Measurements from ENCODE around the gene SYNE3.

The SYNE3 gene

DNA sequence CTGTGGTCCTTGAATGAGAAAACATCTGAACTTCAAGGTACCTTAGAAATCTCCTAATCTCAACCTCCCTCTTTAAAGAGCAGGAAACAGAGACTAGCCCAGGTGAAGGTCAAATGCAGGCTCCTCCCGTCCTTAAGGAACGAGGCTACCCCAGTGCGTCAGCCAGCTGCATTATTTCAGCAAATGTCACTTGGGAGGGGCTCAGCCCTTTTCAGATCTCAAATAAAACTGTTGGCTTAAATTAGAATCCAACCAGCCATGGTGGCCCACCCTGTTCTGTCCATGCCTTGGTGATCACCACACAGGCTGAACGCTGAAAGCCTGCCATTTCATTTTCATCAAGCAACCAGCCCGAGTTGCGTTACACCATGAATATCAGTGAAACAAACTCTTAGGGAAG lies 7.0 kb downstream of the SYNE3 start:
- H3K36me3 ChIP-seq (ENCODE audit: control insufficient read depth, low read depth, low read length) = no peaks in the 10 kb centered on the region
- H3K27ac ChIP-seq (ENCODE audit: low read length) = no peak overlapping the region
- H3K4me3 ChIP-seq (ENCODE audit: low read length) = no peak overlapping the region
- peaks cover 2% of the 10 kb centered on the region for H3K4me1 ChIP-seq (ENCODE audit: control insufficient read depth, low read depth, low read length)
- peaks cover 2% of the 10 kb centered on the region for H3K27me3 ChIP-seq (ENCODE audit: control insufficient read depth, insufficient read depth, low read length)
- H3K9ac ChIP-seq (ENCODE audit: low read length) = no peak overlapping the region
- H3K9me3 ChIP-seq (ENCODE audit: control insufficient read depth, low read depth, low read length) = no peaks in the 10 kb centered on the region

- Histone ChIP-seq H3K27me3 (ENCODE audit: control insufficient read depth, insufficient read depth, low read length) (no peaks in the 10 kb centered on the region), H3K4me1 (ENCODE audit: control insufficient read depth, low read depth, low read length) (no peaks in the 10 kb centered on the region), H3K4me3 (ENCODE audit: low read length) (no peak overlapping the region), H3K36me3 (ENCODE audit: control insufficient read depth, low read depth, low read length) (no peaks in the 10 kb centered on the region), H3K27ac (ENCODE audit: low read length) (no peak overlapping the region), H3K9ac (ENCODE audit: low read length) (no peak overlapping the region), H3K9me3 (ENCODE audit: control insufficient read depth, low read depth, low read length) (no peaks in the 10 kb centered on the region)
These were observed 8.1 kb downstream of the SYNE3 start for GRCh38 chr14:95508377-95508776.

- Histone ChIP-seq H3K27me3 (ENCODE audit: control insufficient read depth, insufficient read depth, low read length) (no peaks in the 10 kb centered on the region), H3K36me3 (ENCODE audit: control insufficient read depth, low read depth, low read length) (no peaks in the 10 kb centered on the region), H3K4me1 (ENCODE audit: control insufficient read depth, low read depth, low read length) (no peaks in the 10 kb centered on the region), H3K9me3 (ENCODE audit: control insufficient read depth, low read depth, low read length) (no peaks in the 10 kb centered on the region), H3K27ac (ENCODE audit: low read length) (no peak overlapping the region), H3K4me3 (ENCODE audit: low read length) (no peak overlapping the region), H3K9ac (ENCODE audit: low read length) (no peak overlapping the region)
These were observed 8.7 kb downstream of the SYNE3 start for GRCh38 chr14:95507701-95508103.

DNA sequence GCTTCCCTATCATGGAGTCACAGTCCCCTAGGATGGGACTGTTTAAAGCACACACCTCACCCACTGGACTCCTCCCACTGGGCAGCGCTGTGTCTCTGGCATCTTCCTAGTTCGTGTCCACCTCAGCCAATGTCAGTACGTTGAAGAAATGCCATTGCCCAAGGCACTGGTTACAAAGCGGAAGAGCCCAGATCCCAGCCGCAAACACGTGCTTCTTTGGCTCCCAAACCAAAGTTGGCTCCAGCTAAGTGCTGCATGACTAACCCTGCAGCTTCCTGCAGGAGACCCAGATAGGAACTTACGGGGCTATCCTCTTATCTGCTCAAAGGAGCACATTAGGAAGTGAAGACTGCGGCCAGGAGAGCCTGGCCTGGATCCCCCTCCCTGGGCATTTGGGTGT lies 9.3 kb downstream of the SYNE3 start:
- H3K4me1 ChIP-seq (ENCODE audit: control insufficient read depth, low read depth, low read length) = no peaks in the 10 kb centered on the region
- no peak overlapping the region for H3K27ac ChIP-seq (ENCODE audit: low read length)
- no peaks in the 10 kb centered on the region for H3K27me3 ChIP-seq (ENCODE audit: control insufficient read depth, insufficient read depth, low read length)
- no peaks in the 10 kb centered on the region for H3K36me3 ChIP-seq (ENCODE audit: control insufficient read depth, low read depth, low read length)
- no peak overlapping the region for H3K9ac ChIP-seq (ENCODE audit: low read length)
- H3K9me3 ChIP-seq (ENCODE audit: control insufficient read depth, low read depth, low read length) = no peaks in the 10 kb centered on the region
- no peak overlapping the region for H3K4me3 ChIP-seq (ENCODE audit: low read length)

DNA sequence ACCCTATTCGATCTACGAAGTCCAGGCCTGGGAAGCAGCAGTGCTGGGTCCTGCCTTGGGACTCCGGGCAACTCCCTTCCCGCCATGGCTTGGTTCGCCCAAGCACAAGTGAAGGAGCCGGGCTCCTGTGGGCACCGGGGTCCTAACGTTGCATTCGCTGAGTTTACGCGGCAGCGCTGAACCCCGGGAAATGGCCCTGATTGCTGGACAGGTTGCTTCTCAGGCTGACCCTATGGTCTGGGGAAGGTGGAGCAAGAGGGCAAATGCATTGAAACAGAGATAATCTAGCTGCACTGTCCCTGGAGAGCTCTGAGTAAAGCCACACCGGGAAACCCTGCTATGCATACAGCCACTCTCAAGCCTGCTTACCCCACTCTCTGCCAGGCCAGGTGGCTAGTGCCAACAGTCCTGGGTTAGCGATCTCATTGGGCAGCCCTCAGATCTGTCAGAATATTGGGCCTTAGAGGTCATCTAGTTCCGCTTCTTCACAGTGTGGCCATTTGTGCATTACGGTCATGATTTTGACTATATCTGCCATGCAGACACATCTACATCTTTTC lies 11.3 kb downstream of the SYNE3 start:
- H3K4me3 ChIP-seq (ENCODE audit: low read length) = no peak overlapping the region
- no peak overlapping the region for H3K9ac ChIP-seq (ENCODE audit: low read length)
- no peaks in the 10 kb centered on the region for H3K4me1 ChIP-seq (ENCODE audit: control insufficient read depth, low read depth, low read length)
- no peaks in the 10 kb centered on the region for H3K36me3 ChIP-seq (ENCODE audit: control insufficient read depth, low read depth, low read length)
- H3K27ac ChIP-seq (ENCODE audit: low read length) = no peak overlapping the region
- H3K9me3 ChIP-seq (ENCODE audit: control insufficient read depth, low read depth, low read length) = no peaks in the 10 kb centered on the region
- H3K27me3 ChIP-seq (ENCODE audit: control insufficient read depth, insufficient read depth, low read length) = no peaks in the 10 kb centered on the region

DNA sequence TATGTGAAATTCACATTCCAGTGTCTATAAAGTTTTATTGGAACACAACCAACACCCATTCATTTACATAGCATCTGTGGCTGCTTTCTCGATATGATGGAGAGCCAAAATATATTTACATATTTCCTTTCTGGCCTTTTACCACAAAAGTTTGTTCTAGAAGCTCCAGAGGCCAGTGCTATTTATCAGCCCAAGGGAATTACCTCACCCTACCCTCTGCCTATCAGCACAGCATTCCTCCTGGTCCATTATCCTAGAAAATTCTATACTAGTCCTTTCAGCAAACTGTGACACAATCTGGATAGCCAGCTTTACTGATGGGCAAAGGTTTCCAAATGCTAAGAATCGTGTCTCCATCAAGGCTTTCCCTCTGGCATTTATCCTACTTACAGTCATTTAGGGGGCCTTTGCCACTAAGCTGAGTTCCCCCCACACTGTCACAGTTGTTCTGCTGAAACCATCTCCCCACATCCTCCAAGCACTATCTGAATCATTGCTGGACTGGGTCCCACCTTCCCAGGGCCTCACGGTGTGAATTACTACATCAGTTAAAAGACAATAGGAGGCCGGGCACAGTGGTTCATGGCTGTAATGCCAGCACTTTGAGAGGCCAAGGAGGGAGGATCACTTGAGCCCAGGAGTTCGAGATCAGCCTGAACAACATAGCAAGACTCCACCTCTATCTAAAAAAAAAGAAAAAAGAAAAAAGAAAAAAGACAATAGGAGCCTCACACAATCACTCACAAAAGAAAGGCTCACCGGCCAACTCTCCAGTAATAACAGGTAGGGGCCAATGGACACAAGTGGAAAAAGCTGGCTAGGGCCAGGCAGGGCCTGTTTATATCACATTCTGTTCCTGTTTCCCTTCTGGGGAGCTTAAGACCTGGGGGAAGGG lies 12.1 kb downstream of the SYNE3 start:
- no peaks in the 10 kb centered on the region for H3K9me3 ChIP-seq (ENCODE audit: control insufficient read depth, low read depth, low read length)
- H3K36me3 ChIP-seq (ENCODE audit: control insufficient read depth, low read depth, low read length) = no peaks in the 10 kb centered on the region
- no peak overlapping the region for H3K27ac ChIP-seq (ENCODE audit: low read length)
- no peak overlapping the region for H3K4me3 ChIP-seq (ENCODE audit: low read length)
- no peaks in the 10 kb centered on the region for H3K27me3 ChIP-seq (ENCODE audit: control insufficient read depth, insufficient read depth, low read length)
- no peaks in the 10 kb centered on the region for H3K4me1 ChIP-seq (ENCODE audit: control insufficient read depth, low read depth, low read length)
- H3K9ac ChIP-seq (ENCODE audit: low read length) = no peak overlapping the region

GRCh38 chr14:95503365-95504134 lies 12.9 kb downstream of the SYNE3 start:
- no peak overlapping the region for H3K4me3 ChIP-seq (ENCODE audit: low read length)

DNA sequence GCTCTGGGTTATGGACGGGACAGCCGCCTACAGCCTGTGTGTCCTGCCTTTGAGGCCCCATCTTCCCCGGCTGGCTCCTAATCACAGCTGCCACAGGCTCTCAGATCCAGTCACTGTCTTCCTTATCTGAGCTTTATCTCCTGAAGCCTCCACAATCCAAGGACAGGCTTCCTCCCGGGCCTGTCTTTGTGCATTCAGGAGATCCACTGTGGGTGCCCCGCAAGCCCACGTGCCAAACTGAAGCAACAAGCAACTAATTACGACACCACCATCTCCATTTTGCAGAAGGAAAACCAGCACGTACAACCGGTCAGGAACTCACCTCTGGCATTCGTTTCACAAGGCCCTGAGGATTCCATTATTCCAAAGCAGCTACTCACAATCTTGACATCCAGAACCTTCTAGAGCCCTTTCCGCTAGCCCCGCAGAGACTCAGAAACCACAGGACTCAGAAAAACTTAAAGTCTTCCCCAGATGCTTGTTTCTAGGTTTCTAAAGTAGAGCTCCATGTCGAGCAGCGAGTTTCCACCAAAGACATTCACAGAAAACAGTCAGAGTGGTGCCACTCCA lies 14.0 kb downstream of the SYNE3 start:
- Histone ChIP-seq H3K27me3 (ENCODE audit: control insufficient read depth, insufficient read depth, low read length) (no peaks in the 10 kb centered on the region), H3K9ac (ENCODE audit: low read length) (no peak overlapping the region), H3K36me3 (ENCODE audit: control insufficient read depth, low read depth, low read length) (no peaks in the 10 kb centered on the region), H3K4me1 (ENCODE audit: control insufficient read depth, low read depth, low read length) (no peaks in the 10 kb centered on the region), H3K9me3 (ENCODE audit: control insufficient read depth, low read depth, low read length) (no peaks in the 10 kb centered on the region), H3K4me3 (ENCODE audit: low read length) (no peak overlapping the region), H3K27ac (ENCODE audit: low read length) (no peak overlapping the region)

More at GRCh38 chr14:95503365-95504134, 12.9 kb downstream of the SYNE3 start:
- no peak overlapping the region for H3K27ac ChIP-seq (ENCODE audit: low read length)
- H3K9me3 ChIP-seq (ENCODE audit: control insufficient read depth, low read depth, low read length) = no peaks in the 10 kb centered on the region
- no peaks in the 10 kb centered on the region for H3K27me3 ChIP-seq (ENCODE audit: control insufficient read depth, insufficient read depth, low read length)
- H3K36me3 ChIP-seq (ENCODE audit: control insufficient read depth, low read depth, low read length) = no peaks in the 10 kb centered on the region
- H3K9ac ChIP-seq (ENCODE audit: low read length) = no peak overlapping the region
- H3K4me1 ChIP-seq (ENCODE audit: control insufficient read depth, low read depth, low read length) = no peaks in the 10 kb centered on the region

DNA sequence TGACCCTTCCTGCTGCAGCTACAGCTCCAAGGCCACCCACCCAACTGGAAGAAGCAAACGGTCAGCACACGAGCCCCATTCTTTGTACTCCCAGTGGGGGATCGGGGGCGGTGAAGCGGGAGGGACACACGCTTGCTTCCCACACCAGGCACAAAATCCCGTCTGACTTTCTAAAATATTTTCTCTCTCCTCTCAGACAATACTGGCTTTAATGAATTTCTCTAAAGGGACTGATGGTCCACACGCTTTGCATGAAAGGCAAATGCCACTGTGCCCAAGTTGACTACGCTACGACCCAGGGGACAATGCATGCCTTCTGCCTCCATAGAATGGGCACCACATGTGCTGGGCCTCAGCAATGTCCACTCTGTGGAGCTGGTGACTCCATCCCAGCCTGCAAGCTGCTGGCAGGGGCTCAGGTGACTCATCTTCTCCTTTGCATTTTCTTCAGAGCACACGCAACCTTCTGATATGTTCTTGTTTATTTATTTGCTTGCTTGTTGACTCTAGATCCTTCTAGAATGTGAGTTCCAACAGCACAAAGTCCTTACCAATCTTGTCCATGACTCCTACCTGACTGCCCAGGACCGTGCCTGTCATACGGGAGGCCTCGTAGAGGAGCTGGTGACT lies 15.6 kb downstream of the SYNE3 start:
- H3K27ac ChIP-seq (ENCODE audit: low read length) = no peak overlapping the region
- no peaks in the 10 kb centered on the region for H3K36me3 ChIP-seq (ENCODE audit: control insufficient read depth, low read depth, low read length)
- no peak overlapping the region for H3K9ac ChIP-seq (ENCODE audit: low read length)
- H3K4me1 ChIP-seq (ENCODE audit: control insufficient read depth, low read depth, low read length) = no peaks in the 10 kb centered on the region
- H3K9me3 ChIP-seq (ENCODE audit: control insufficient read depth, low read depth, low read length) = no peaks in the 10 kb centered on the region
- no peak overlapping the region for H3K4me3 ChIP-seq (ENCODE audit: low read length)
- no peaks in the 10 kb centered on the region for H3K27me3 ChIP-seq (ENCODE audit: control insufficient read depth, insufficient read depth, low read length)

DNA sequence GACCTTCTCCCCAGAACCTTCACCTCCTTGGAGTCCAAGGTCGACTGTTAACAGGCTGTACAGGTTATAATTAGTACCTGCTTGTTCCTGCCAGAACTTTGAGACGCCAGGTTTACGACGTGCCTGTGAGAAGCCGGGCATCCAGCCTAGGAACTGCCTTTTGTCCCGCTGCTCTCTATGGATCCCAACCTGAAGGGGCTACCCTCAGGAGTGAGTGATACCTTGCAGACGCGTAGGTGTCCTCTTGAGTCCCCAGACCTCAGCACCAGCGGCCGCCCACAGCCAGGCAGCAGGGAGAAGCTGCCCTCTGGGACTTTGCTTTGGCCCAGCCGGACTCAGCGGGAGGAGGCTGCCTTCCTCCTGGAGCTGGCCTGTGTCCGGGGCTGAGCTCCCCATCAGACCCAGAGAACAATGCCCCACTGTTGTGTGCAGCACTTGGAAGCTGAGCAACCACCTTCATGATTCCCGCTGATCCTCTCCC lies 16.2 kb downstream of the SYNE3 start:
- Histone ChIP-seq H3K27ac (ENCODE audit: low read length) (no peak overlapping the region), H3K27me3 (ENCODE audit: control insufficient read depth, insufficient read depth, low read length) (no peaks in the 10 kb centered on the region), H3K36me3 (ENCODE audit: control insufficient read depth, low read depth, low read length) (no peaks in the 10 kb centered on the region), H3K9me3 (ENCODE audit: control insufficient read depth, low read depth, low read length) (no peaks in the 10 kb centered on the region), H3K9ac (ENCODE audit: low read length) (no peak overlapping the region), H3K4me3 (ENCODE audit: low read length) (no peak overlapping the region), H3K4me1 (ENCODE audit: control insufficient read depth, low read depth, low read length) (no peaks in the 10 kb centered on the region)

- Histone ChIP-seq H3K27me3 (ENCODE audit: control insufficient read depth, insufficient read depth, low read length) (no peaks in the 10 kb centered on the region), H3K4me3 (ENCODE audit: low read length) (no peak overlapping the region), H3K9ac (ENCODE audit: low read length) (no peak overlapping the region), H3K4me1 (ENCODE audit: control insufficient read depth, low read depth, low read length) (no peaks in the 10 kb centered on the region), H3K9me3 (ENCODE audit: control insufficient read depth, low read depth, low read length) (no peaks in the 10 kb centered on the region), H3K36me3 (ENCODE audit: control insufficient read depth, low read depth, low read length) (no peaks in the 10 kb centered on the region), H3K27ac (ENCODE audit: low read length) (no peak overlapping the region)
These were observed 17.1 kb downstream of the SYNE3 start for GRCh38 chr14:95499354-95499750.
